DLD1 (cell line): ENCODE data around the gene VASP.
"Not testable (repeated sequence)": the region's sequence is repeated elsewhere in the genome, so short reads cannot be mapped to it uniquely, and the experiment has no call there.

Experiments used
- in situ Hi-C: cut with HindIII; loops from 2 replicates; pipeline ENCODE4 v1.10.0; 2017; ENCODE audit warnings: low sequenced_read_pairs

Gene VASP

GRCh38 chr19:45496349-45496953 is 10.8 kb upstream of the VASP start:
- in situ Hi-C loops: no loop called here

DNA sequence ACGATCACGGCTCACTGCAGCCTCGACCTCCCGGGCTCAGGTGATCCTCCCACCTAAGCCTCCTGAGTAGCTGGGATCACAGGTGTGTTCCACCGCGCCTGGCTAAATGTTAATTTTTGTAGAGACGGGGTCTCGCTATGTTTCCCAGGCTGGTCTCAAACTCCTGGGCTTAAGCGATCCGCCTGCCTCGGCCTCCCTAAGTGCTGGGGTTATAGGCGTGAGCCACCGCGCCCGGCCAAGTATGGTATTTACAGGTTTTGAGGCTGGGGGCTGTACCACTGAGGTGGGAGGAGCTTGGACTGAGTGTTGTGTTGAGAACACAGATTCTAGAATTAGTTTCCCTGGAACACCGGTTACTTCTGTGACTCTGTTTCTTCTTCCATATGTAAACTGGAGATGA is 9.5 kb upstream of the VASP start:
- in situ Hi-C loops: no loop called here

DNA sequence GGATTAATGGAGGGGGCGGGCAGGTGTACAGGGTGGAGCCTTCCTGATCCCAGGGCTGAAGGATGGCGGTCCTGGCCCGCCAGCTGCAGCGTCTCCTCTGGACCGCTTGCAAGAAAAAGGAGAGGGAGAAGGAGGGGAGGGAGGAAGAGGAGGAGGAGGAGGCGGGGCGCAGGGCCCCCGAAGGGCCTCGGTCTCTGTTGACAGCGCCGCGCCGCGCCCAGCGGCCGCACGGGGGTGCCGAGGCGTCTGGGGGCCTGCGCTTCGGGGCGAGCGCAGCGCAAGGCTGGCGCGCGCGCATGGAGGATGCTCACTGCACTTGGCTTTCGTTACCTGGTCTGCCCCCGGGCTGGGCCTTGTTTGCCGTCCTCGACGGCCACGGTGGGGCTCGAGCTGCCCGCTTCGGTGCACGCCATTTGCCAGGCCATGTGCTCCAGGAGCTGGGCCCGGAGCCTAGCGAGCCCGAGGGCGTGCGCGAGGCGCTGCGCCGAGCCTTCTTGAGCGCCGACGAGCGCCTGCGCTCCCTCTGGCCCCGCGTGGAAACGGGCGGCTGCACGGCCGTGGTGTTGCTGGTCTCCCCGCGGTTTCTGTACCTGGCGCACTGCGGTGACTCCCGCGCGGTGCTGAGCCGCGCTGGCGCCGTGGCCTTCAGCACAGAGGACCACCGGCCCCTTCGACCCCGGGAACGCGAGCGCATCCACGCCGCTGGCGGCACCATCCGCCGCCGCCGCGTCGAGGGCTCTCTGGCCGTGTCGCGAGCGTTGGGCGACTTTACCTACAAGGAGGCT is 8.7 kb upstream of the VASP start, which contains the start of gene PPM1N:
TSS of gene PPM1N (plus strand) at position 33 of the 785 bp plus-strand sequence. CDS start at position 63, 30 bp downstream.
- in situ Hi-C loops: no loop called here

DNA sequence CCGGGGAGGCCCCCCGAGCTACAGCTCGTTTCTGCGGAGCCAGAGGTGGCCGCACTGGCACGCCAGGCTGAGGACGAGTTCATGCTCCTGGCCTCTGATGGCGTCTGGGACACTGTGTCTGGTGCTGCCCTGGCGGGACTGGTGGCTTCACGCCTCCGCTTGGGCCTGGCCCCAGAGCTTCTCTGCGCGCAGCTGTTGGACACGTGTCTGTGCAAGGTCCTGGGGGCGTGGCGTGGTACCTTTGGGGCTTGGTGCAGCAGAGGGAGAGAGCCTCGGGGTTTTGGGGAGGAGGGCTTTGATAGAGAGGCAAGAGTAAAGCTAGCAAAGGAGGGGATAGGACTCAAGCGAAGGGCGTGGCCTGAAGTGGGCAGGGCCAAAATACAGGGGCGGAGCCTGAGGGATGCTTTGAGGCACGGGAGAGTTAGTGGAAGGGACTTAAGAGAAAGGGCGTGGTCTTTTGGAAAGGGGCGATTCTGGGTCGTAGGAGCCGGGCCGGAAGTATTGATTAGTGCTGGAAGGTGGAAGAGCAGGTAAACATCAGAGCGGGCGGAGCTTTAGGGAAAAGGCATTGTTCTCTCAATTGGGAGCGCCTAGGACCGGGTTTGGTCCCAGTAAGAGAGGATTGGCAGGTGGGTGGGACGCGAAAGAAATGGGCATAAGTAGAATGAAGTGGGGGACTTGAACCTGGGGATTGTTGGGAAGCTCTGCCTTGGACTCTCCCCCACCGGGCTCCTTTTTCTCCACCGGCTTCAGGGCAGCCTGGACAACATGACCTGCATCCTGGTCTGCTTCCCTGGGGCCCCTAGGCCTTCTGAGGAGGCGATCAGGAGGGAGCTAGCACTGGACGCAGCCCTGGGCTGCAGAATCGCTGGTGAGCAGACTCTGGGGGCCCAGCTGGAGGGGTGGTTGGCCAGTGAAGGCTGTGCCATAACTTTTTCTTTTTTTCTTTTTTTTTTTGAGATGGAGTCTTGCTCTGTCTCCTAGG is 7.8 kb upstream of the VASP start:
- in situ Hi-C loops: no loop called here

DNA sequence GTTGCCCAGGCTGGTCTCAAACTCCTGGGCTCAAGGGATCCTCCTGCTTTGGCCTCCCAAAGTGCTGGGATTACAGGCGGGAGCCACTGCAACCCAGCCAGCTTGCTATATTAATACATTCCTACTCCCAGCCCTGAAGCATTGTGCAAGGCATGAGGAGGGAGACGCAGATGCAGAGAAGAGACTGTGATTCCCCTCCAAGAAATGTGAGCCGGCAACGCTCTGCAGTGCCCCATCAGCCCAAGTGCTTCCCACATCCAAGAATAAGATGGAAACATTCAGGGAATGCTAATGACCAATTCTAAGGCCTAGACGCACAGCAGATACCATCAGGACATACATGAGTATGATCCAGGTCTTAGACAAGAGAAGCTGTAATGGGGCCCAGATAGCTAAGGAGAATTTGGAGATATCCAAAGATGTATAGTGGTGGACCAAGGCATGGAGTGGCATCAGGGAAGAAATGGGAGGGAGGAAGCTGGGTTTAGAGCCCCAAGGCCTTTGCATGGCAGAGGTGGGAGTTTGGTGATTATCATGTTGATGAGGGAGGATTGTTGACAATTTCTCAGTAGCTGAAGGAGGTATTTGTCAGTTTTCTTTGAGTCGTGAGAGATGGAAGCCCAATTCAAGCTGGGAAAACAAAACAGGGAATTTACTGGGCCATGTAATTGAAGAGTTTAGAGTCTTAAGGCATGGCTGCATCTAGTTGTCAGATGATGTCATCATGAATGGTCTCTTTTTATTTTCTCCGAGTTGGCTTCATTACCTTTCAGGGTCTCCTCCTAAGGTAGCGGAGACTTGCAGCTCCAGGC is 6.2 kb upstream of the VASP start:
- in situ Hi-C loops: no loop called here

DNA sequence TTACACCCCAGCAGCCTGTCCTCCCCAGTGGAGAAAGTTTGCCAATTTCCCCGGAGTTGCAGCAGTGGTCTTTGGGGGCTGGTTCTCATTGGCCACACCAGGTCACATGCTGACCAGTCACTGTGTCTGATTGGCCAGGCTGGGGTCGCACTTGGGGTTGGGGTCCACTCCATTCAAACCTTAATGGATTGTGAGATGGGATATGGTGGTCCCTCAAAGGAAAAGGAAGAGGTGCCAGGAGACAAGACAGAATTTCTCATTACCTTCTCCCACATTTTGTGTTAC is 5.6 kb upstream of the VASP start:
- in situ Hi-C loops: no loop called here

GRCh38 chr19:45502111-45502510 is 5.2 kb upstream of the VASP start:
- in situ Hi-C loops: no loop called here

GRCh38 chr19:45503909-45504308 is 3.4 kb upstream of the VASP start:
- in situ Hi-C loops: no loop called here

DNA sequence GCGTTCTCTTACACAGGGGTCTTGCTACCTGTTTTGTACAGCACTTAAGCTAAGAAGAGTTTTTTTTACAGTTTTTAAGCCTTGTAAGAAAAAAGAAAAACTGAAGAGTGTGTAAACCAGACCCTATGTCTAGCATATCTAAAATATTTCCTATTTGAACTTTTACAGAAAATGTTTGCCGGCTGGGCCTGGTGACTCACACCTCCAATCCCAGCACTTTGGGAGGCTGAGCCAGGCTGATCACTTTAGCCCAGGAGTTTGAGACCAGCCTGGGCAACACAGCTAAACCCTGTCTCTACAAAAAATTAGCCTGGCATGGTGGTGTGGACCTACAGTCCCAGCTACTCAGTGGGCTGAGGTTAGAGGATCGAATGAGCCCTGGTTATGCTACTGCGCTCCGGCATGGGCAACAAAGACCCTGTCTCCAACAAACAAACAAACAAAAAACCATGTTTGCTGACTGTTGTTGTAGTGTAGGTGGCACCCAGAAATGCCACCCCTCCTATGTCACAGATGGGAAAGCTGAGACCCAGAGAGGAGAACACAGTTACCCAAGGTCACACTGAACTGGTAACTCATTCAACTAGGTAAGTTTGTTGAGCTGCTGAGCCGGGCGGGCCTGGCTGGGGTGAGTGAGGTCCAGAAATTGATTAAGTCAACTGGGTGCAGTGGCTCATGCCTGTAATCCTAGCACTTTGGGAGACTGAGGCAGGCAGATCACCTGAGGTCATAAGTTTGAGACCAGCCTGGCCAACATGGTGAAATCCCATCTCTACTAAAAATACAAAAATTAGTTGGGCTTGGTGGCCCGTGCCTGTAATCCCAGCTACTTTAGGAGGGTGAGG is 1.9 kb upstream of the VASP start:
- in situ Hi-C loops: no loop called here

GRCh38 chr19:45505996-45506245 is 1.4 kb upstream of the VASP start:
- in situ Hi-C loops: no loop called here

DNA sequence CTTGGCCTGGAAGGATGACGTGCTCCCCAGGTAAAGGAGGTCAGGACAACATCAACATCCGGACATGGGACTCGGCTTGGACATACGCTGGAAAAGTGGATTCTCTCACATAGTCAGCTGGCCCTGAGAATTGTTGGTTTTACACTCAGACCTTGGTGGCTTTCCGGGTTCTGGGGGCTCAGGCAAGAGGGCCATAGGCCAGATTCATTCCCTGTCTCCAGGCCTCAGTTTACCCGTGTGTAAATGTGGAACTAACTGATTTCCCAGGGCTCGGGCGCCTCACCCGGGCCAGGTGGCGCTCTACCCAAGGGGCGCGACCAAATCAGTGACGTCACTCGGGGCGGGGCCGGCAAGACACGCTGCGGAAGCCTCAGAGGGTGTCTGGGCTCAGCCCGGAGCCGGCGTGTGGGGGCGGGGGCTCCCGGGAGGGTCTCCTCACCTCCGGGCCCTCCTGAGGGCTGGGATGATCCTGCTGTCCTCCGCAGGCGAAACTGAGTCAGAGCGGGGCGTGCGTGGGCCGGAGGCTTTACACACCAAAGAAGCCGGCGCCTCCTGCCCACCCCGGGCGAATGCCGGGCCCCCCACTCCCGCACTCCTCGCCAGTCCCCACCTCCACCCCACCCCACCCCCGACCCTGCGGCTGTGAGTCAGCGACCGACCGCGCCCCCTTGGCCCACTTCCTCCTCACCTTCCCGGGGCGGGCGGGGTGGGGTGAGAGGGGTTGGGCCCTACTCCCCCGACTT is 862 bp upstream of the VASP start:
- in situ Hi-C loops: no loop called here

GRCh38 chr19:45507872-45508416 is 665 bp downstream of the VASP start:
- in situ Hi-C loops: no loop called here

DNA sequence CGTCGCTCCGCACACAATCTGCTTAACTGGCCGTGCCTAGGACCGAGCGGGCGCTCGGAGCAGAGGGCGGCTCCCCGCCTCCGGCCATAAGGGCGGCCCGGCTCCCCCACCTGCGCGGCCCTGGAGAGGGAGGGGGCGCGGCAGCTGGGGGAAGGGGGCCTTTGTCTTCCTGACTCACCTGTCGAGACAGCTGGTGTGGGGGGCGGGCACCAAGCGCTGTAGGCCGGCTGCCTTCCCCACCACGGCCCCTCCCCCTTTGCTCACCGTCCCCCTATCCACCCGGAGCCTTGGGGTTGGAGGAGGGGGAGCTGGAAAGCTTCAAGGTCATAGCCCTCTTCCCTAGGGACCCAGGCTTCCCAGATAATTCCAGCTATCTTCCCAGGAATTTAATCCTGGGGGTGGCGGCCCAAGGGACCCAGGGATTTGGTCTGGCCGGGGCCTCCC is 1.2 kb downstream of the VASP start:
- in situ Hi-C loops: no loop called here

DNA sequence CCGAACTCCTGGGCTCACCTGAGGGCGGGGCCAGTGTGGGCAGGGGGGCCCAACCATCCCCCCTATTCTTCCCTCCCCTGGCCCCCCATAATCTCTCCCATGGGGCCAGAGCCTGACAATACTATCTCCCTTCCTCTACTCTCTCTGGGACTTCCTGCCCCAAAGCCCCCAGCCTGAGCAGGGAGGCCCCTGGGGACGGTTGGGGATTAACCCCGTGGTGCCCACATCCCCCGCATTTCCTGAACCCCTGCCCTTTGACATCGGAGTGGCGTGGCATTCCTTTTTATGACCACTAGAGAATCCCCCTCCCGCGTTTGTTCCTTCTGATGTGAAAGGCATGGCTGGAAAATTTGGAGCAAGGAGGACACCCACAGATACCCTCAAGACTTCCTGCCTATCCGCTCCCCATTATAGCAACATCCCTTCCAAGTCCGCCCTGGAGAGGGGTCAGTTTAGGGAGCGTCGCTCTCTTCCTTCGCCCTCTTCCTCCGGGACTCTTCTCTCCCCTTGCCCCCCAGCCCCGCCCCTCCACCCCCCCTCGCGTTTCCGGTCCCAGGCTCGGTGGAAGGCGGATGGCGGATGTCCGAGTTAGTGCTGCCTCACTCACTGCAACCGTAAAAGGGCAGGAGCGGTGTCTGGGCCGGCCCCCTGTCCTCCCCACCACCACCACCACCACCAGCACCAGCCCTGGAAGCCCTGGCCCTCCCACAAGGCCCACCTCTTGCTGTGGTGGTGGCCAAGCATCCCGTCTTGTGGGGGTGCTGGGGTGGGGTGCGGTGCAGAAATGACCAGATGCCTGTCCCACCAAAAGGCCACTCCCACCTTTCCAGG is 1.8 kb downstream of the VASP start:
- in situ Hi-C loops: no loop called here

GRCh38 chr19:45509692-45510015 is 2.4 kb downstream of the VASP start:
- in situ Hi-C loops: no loop called here

GRCh38 chr19:45510352-45510751 is 3.1 kb downstream of the VASP start:
- in situ Hi-C loops: not testable (repeated sequence)

GRCh38 chr19:45511074-45511473 is 3.8 kb downstream of the VASP start:
- in situ Hi-C loops: no loop called here

- in situ Hi-C loops: no loop called here
Observed at GRCh38 chr19:45512881-45513483, 5.7 kb downstream of the VASP start.
